ENCODE results near the gene SP140L.

DNA sequence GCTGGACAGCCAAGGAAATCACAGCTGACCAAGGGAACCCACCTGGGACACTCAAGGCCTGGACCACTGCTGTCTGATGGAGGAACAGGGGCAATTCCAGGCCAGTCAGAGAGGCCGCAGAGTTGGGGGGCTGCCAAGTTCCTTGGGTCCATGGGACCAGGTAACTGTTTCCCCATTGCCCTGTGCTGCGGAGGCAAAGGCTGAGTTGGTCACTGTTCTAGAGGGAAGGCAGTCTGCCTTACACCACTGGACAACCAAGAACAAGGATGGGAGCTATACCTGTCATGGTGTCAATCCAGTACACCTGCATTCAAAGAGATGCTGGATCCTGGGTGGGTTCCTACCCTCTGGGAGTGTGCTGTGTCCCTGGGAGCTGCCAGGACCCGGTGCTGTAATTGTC, 9.6 kb upstream of the SP140L start:
- TF ChIP-seq, protein P1, sequence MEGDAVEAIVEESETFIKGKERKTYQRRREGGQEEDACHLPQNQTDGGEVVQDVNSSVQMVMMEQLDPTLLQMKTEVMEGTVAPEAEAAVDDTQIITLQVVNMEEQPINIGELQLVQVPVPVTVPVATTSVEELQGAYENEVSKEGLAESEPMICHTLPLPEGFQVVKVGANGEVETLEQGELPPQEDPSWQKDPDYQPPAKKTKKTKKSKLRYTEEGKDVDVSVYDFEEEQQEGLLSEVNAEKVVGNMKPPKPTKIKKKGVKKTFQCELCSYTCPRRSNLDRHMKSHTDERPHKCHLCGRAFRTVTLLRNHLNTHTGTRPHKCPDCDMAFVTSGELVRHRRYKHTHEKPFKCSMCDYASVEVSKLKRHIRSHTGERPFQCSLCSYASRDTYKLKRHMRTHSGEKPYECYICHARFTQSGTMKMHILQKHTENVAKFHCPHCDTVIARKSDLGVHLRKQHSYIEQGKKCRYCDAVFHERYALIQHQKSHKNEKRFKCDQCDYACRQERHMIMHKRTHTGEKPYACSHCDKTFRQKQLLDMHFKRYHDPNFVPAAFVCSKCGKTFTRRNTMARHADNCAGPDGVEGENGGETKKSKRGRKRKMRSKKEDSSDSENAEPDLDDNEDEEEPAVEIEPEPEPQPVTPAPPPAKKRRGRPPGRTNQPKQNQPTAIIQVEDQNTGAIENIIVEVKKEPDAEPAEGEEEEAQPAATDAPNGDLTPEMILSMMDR (IDR thresholded peaks at IDR 0.05): no peak
- no peak for TF ChIP-seq POLR2A (IDR thresholded peaks at IDR 0.05)
- no peak for TF ChIP-seq EP300 (IDR thresholded peaks at IDR 0.05)

All from ovary (tissue), 3 donors.